ENCODE measurements around the gene KIF21B.

KIF21B gene

GRCh38 chr1:201013031-201013485 is 10.5 kb downstream of the KIF21B start:
- no peaks in the 10 kb centered on the region for H3K9me2 ChIP-seq (replicated peaks; ENCODE audit: low read depth, low read length)
- TF ChIP-seq, protein P1, sequence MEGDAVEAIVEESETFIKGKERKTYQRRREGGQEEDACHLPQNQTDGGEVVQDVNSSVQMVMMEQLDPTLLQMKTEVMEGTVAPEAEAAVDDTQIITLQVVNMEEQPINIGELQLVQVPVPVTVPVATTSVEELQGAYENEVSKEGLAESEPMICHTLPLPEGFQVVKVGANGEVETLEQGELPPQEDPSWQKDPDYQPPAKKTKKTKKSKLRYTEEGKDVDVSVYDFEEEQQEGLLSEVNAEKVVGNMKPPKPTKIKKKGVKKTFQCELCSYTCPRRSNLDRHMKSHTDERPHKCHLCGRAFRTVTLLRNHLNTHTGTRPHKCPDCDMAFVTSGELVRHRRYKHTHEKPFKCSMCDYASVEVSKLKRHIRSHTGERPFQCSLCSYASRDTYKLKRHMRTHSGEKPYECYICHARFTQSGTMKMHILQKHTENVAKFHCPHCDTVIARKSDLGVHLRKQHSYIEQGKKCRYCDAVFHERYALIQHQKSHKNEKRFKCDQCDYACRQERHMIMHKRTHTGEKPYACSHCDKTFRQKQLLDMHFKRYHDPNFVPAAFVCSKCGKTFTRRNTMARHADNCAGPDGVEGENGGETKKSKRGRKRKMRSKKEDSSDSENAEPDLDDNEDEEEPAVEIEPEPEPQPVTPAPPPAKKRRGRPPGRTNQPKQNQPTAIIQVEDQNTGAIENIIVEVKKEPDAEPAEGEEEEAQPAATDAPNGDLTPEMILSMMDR (conservative IDR thresholded peaks at IDR 0.05; ENCODE audit: low read length) = no peak
- TF ChIP-seq EZH2phosphoT487 (IDR thresholded peaks at IDR 0.05; ENCODE audit: borderline replicate concordance) = no peak

GRCh38 chr1:201011616-201012015 is 11.9 kb downstream of the KIF21B start:
- H3K9me2 ChIP-seq (replicated peaks; ENCODE audit: low read depth, low read length) = no peaks in the 10 kb centered on the region
- TF ChIP-seq EZH2phosphoT487 (IDR thresholded peaks at IDR 0.05; ENCODE audit: borderline replicate concordance) = no peak
- TF ChIP-seq, protein P1 (conservative IDR thresholded peaks at IDR 0.05; ENCODE audit: low read length) = no peak
- no peak overlapping the region for H3K4me3 ChIP-seq (ENCODE audit: low read length, poor library complexity, severe bottlenecking)
- no peak overlapping the region for H3K9ac ChIP-seq (ENCODE audit: low read depth, low read length, poor library complexity, severe bottlenecking)
- H2AFZ ChIP-seq (ENCODE audit: low read length) = no peak overlapping the region
- no peaks in the 10 kb centered on the region for H3F3A ChIP-seq (ENCODE audit: low read depth)
- H3K36me3 ChIP-seq (ENCODE audit: insufficient read depth, low read length) = peaks cover 12% of the 10 kb centered on the region; the same call in 1 of the 2 replicates
- H3K9me3 ChIP-seq (ENCODE audit: insufficient read depth, low read depth, low read length) = no peaks in the 10 kb centered on the region
- H3K4me1 ChIP-seq (ENCODE audit: insufficient read depth, low read length, poor library complexity, severe bottlenecking) = peaks cover 34% of the 10 kb centered on the region
- no peak overlapping the region for H3K4me2 ChIP-seq (ENCODE audit: low read depth, low read length, poor library complexity, severe bottlenecking)
- H3K27me3 ChIP-seq (ENCODE audit: insufficient read depth, low read length, poor library complexity, severe bottlenecking) = no peaks in the 10 kb centered on the region
- peaks cover 18% of the 10 kb centered on the region for H4K20me1 ChIP-seq (ENCODE audit: insufficient read depth, low read length, poor library complexity, severe bottlenecking)
- H3K79me2 ChIP-seq (ENCODE audit: insufficient read depth, low read length) = peaks cover 75% of the 10 kb centered on the region

More at GRCh38 chr1:201013031-201013485, 10.5 kb downstream of the KIF21B start:
- Histone ChIP-seq H3K27me3 (ENCODE audit: insufficient read depth, low read length, poor library complexity, severe bottlenecking) (no peaks in the 10 kb centered on the region), H3K9ac (ENCODE audit: low read depth, low read length, poor library complexity, severe bottlenecking) (no peak overlapping the region), H3K79me2 (ENCODE audit: insufficient read depth, low read length) (peaks cover 81% of the 10 kb centered on the region), H3F3A (ENCODE audit: low read depth) (no peaks in the 10 kb centered on the region), H3K4me1 (ENCODE audit: insufficient read depth, low read length, poor library complexity, severe bottlenecking) (peaks cover 49% of the 10 kb centered on the region), H3K9me3 (ENCODE audit: insufficient read depth, low read depth, low read length) (no peaks in the 10 kb centered on the region), H3K4me2 (ENCODE audit: low read depth, low read length, poor library complexity, severe bottlenecking) (peak overlapping the region; percentile 37), H2AFZ (ENCODE audit: low read length) (no peak overlapping the region), H4K20me1 (ENCODE audit: insufficient read depth, low read length, poor library complexity, severe bottlenecking) (peaks cover 18% of the 10 kb centered on the region), H3K36me3 (ENCODE audit: insufficient read depth, low read length) (peaks cover 12% of the 10 kb centered on the region; the same call in 1 of the 2 replicates), H3K4me3 (ENCODE audit: low read length, poor library complexity, severe bottlenecking) (no peak overlapping the region)

DNA sequence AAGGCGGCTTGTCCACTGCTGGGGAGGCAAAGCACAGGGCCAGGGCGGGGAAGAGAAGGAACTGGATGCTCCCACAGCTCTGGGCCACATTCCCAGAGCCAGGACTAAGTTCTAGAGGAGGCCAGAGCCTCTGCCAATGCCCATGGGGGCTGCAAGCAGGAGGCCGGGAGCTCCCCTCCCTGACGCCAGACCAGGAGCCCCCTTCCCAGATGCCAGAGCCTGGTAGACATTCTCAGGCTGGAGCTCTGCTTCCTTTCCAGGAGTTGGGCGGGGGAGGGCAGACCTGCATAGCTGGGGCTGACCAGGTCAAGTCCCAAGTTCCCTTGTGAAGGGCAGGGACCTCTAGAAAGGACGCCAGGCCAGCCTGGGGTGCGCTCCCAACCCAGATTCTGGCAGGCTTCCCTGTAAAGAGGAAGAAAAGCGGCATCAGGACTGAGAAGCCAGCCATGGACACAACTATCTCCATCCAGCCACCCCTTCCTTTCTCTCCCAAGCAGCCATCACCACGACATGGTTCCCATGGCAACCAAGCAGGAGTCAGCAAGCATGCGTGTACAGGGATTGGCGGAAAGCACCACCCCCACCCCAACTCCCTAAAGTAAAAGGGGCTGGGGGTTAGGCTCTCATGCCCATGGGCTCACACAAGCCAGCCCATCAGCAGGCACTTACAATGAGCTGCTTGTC is 13.4 kb downstream of the KIF21B start:
- H3K4me3 ChIP-seq (ENCODE audit: low read length, poor library complexity, severe bottlenecking) = no peak overlapping the region

More for the DNA sequence above, 13.4 kb downstream of the KIF21B start:
- Histone ChIP-seq H3F3A (ENCODE audit: low read depth) (no peaks in the 10 kb centered on the region), H4K20me1 (ENCODE audit: insufficient read depth, low read length, poor library complexity, severe bottlenecking) (peaks cover 18% of the 10 kb centered on the region), H2AFZ (ENCODE audit: low read length) (no peak overlapping the region), H3K4me1 (ENCODE audit: insufficient read depth, low read length, poor library complexity, severe bottlenecking) (peaks cover 19% of the 10 kb centered on the region), H3K9me2 (replicated peaks; ENCODE audit: low read depth, low read length) (no peaks in the 10 kb centered on the region), H3K79me2 (ENCODE audit: insufficient read depth, low read length) (peaks cover 59% of the 10 kb centered on the region), H3K4me2 (ENCODE audit: low read depth, low read length, poor library complexity, severe bottlenecking) (no peak overlapping the region), H3K9me3 (ENCODE audit: insufficient read depth, low read depth, low read length) (no peaks in the 10 kb centered on the region), H3K36me3 (ENCODE audit: insufficient read depth, low read length) (peaks cover 25% of the 10 kb centered on the region; the same call in 1 of the 2 replicates), H3K27me3 (ENCODE audit: insufficient read depth, low read length, poor library complexity, severe bottlenecking) (no peaks in the 10 kb centered on the region), H3K9ac (ENCODE audit: low read depth, low read length, poor library complexity, severe bottlenecking) (no peak overlapping the region)
- no peak for TF ChIP-seq EZH2phosphoT487 (IDR thresholded peaks at IDR 0.05; ENCODE audit: borderline replicate concordance)
- TF ChIP-seq, protein P1 (conservative IDR thresholded peaks at IDR 0.05; ENCODE audit: low read length) = no peak
